ENCODE data around the gene NTRK3. TPM values are rescaled to one million over a fixed set of nuclear protein-coding genes. Genes with fewer than 3 reads are reported as not detected.

NTRK3 gene
- total RNA-seq = not detected in 2 replicates

GRCh38 chr15:88256279-88257230 lies at the start of gene NTRK3:
Gene NTRK3, minus strand, starts transcription at chr15:88256739. Its CDS starts 586 bp downstream, at chr15:88256153.

Other genes starting within 250 kb of the NTRK3 start
- gene MRPL46, start 210.6 kb upstream of the NTRK3 start, total RNA-seq = 17.6 and 26.5 TPM in 2 replicates
- 38.0 and 44.8 TPM in 2 replicates for gene MRPS11, start 211.0 kb upstream of the NTRK3 start, total RNA-seq

Data from hair follicular keratinocyte (primary cell).